ENCODE data around the gene COMMD6. TPM values are rescaled to one million over a fixed set of nuclear protein-coding genes. Genes with fewer than 3 reads are reported as not detected.
A peak's percentile ranks its signal among the peaks of the same experiment; 100 is the strongest.

The COMMD6 gene
- total RNA-seq, 1 experiment from 2014 or later: 131 TPM

GRCh38 chr13:75489502-75490263, 48.0 kb downstream of the COMMD6 start:
- H3K23me2 ChIP-seq (ENCODE audit: insufficient read length, low read depth, low read length, poor library complexity, severe bottlenecking): no peaks in the 10 kb centered on the region
- no peak overlapping the region for H3K9ac ChIP-seq (ENCODE audit: extremely low read depth, insufficient read length, low read length)
- H4K20me1 ChIP-seq (ENCODE audit: control insufficient read depth, insufficient read depth, insufficient read length): no peaks in the 10 kb centered on the region
- H3K4me1 Mint-ChIP-seq: peaks cover 7 to 14% of the 10 kb centered on the region in 2 experiments
- no peaks in the 10 kb centered on the region for H3K9me3 ChIP-seq (ENCODE audit: control insufficient read depth, low read depth, low read length)
- no peaks in the 10 kb centered on the region for H3K4me1 ChIP-seq (ENCODE audit: insufficient read depth, low read length)
- no peak overlapping the region for H3T11ph ChIP-seq (ENCODE audit: low read length)
- H3K9me3 Mint-ChIP-seq: no peaks in the 10 kb centered on the region
- no peak overlapping the region for H2BK12ac ChIP-seq (ENCODE audit: insufficient read length, low read depth, low read length)
- no peak overlapping the region for H4K5ac ChIP-seq (ENCODE audit: insufficient read length, low read depth, low read length)
- no peaks in the 10 kb centered on the region for H3K79me2 ChIP-seq (ENCODE audit: insufficient read depth, low read length)
- WGBS (ENCODE audit: extremely low coverage, insufficient read length, low lambda C conversion rate): no CpG with 5 or more reads among the region's 10 CpGs
- no peak overlapping the region for H2BK120ac ChIP-seq (ENCODE audit: low read depth, low read length, poor library complexity, severe bottlenecking)
- no peaks in the 10 kb centered on the region for H3K27me3 ChIP-seq (ENCODE audit: insufficient read depth, low read length)
- H3K27me3 Mint-ChIP-seq (ENCODE audit: low read depth): peaks cover 2% of the 10 kb centered on the region
- no peak overlapping the region for H3K23ac ChIP-seq (ENCODE audit: insufficient read length, low read depth, low read length)
- no peaks in the 10 kb centered on the region for H3K79me1 ChIP-seq (ENCODE audit: insufficient read depth, low read depth, low read length, poor library complexity, severe bottlenecking)
- no peak overlapping the region for H3K4me2 ChIP-seq (ENCODE audit: insufficient read depth, insufficient read length, low read length)
- H2AK5ac ChIP-seq (ENCODE audit: insufficient read length, low read length): no peak overlapping the region
- no peak overlapping the region for H2BK5ac ChIP-seq (ENCODE audit: insufficient read length, low read length)
- H3K27ac ChIP-seq (ENCODE audit: insufficient read length, low read depth, low read length): no peak overlapping the region
- H2BK15ac ChIP-seq (ENCODE audit: low read depth, low read length): no peak overlapping the region
- H3K4me3 Mint-ChIP-seq: no peak overlapping the region
- no peak overlapping the region for H2AFZ ChIP-seq (ENCODE audit: low read length)
- no peak overlapping the region for H4K8ac ChIP-seq (replicated peaks; ENCODE audit: insufficient read length, low read depth, low read length)
- TF ChIP-seq CTCF (conservative IDR thresholded peaks at IDR 0.05): no peak
- peak overlapping the region in 1 of 3 experiments; percentile 21; a peak in 1 of 7 replicates for H3K27ac Mint-ChIP-seq
- no peak overlapping the region for H2BK20ac ChIP-seq (ENCODE audit: low read depth, low read length, poor library complexity, severe bottlenecking)
- H3K56ac ChIP-seq (ENCODE audit: insufficient read length, low read depth, low read length): no peak overlapping the region
- no peak overlapping the region for H4K91ac ChIP-seq (ENCODE audit: insufficient read length, low read depth, low read length)
- H3K36me3 Mint-ChIP-seq (ENCODE audit: insufficient read depth in 1 of 3, low read depth in 3 of 3): no peaks in the 10 kb centered on the region; a peak in 1 of 7 replicates
- DNase-seq: no peak
- no peak overlapping the region for H3K14ac ChIP-seq (ENCODE audit: insufficient read depth, low read length)
- no peak overlapping the region for H3K4ac ChIP-seq (ENCODE audit: low read depth, low read length)
- H3K18ac ChIP-seq (ENCODE audit: insufficient read length, low read depth, low read length): no peak overlapping the region

Data from H9 (cell line).